Gastrocnemius medialis (tissue), 4 donors: ENCODE results near the gene PDIA4.
"Not testable (repeated sequence)": the region's sequence is repeated elsewhere in the genome, so short reads cannot be mapped to it uniquely, and the experiment has no call there.

ENCODE experiments used
- CTCF ChIP-seq, 5 experiments: fragments of 450-650 bp in 3 of 5; fragments of 200-600 bp in 2 of 5; sonication (generic) in 2 of 5; IDR thresholded peaks in 4 of 5; conservative IDR thresholded peaks in 1 of 5; 1 replicate in 4 of 5; 2 replicates in 1 of 5; pipeline ENCODE4 v1.5.1; 2016 to 2019; ENCODE audit warnings: antibody characterized with exemption in 5 of 5, mild to moderate bottlenecking in 3 of 5, moderate library complexity in 3 of 5
- POLR2A ChIP-seq, 2 donors: fragments of 450-650 bp; IDR thresholded peaks; one replicate each; pipeline ENCODE4 v1.6.1; 2017; ENCODE audit warnings: antibody characterized with exemption in 2 of 2, mild to moderate bottlenecking in 2 of 2, moderate library complexity in 2 of 2

GRCh38 chr7:149030439-149030838 lies 2.1 kb upstream of the PDIA4 start:
- not testable (repeated sequence) for TF ChIP-seq CTCF (IDR thresholded peaks at IDR 0.05 in 4 of 5, conservative IDR thresholded peaks at IDR 0.05 in 1 of 5); POLR2A (IDR thresholded peaks at IDR 0.05)
